Activated CD4-positive, alpha-beta T cell treated with anti-CD3 and anti-CD28 coated beads, Interleukin-10, Interleukin-2, amounts not matched to agents 100 ng/mL and 50 ng/mL, durations not matched to agents 16 hours and 8 hours (primary cell): Measurements from ENCODE around the gene CLDN6.

Experiments
- DNase-seq: peaks from one replicate; pipeline ENCODE4 v3.0.0-alpha.2; 2020

CLDN6 gene

GRCh38 chr16:2968368-2968737 is 49.6 kb downstream of the CLDN6 start:
- DNase-seq: no peak

GRCh38 chr16:2967721-2968161 is 50.2 kb downstream of the CLDN6 start:
- DNase-seq: no peak

DNA sequence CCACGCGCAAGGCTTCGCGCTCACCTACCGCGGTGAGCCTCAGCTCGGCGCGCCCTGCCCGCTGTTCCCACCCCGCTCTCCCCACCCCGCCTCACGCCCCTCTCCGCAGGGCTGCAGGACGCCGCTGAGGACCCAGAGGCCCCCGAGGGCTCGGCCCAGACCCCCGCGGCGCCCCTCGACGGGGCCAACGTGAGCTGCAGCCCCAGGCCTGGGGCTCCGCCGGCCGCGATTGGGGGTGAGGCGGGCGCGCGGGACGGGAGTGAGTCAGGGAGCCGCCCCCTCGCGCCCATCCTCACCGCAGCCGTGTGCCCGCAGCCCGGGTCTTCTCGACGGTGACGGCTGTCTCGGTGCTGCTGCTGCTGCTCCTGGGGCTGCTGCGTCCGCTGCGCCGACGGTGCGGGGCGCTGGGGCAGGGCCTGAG is 50.8 kb downstream of the CLDN6 start:
- no peak for DNase-seq

GRCh38 chr16:2966808-2967191 is 51.2 kb downstream of the CLDN6 start:
- no peak for DNase-seq

DNA sequence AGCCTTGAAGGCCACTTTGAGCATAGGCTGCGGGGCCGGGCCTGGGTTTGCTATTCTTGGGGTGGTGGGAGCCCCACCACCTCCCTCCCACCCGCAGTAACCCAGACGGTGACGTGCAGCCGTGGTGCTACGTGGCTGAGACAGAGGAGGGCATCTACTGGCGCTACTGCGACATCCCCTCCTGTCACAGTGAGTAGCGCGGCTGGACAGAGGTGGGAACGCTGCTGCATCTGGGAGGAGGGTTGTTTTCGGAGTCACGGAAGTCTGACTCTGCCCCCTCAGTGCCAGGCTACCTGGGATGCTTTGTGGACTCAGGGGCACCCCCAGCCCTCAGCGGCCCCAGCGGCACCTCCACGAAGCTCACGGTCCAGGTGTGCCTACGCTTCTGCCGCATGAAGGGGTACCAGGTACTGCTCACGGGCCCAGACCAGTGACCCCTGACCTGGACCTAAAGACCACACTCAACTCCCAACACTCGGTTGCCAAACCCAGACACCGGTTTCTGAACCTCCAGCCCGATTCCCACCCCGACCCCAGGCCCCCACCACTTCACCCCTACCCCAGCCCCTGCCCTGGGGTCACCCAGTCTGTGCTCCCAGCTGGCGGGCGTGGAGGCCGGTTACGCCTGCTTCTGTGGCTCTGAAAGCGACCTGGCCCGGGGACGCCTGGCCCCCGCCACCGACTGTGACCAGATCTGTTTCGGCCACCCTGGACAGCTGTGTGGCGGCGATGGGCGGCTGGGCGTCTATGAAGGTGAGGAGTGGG is 51.8 kb downstream of the CLDN6 start:
- no peak for DNase-seq
